ENCODE results near the gene FOXL1.

DNA sequence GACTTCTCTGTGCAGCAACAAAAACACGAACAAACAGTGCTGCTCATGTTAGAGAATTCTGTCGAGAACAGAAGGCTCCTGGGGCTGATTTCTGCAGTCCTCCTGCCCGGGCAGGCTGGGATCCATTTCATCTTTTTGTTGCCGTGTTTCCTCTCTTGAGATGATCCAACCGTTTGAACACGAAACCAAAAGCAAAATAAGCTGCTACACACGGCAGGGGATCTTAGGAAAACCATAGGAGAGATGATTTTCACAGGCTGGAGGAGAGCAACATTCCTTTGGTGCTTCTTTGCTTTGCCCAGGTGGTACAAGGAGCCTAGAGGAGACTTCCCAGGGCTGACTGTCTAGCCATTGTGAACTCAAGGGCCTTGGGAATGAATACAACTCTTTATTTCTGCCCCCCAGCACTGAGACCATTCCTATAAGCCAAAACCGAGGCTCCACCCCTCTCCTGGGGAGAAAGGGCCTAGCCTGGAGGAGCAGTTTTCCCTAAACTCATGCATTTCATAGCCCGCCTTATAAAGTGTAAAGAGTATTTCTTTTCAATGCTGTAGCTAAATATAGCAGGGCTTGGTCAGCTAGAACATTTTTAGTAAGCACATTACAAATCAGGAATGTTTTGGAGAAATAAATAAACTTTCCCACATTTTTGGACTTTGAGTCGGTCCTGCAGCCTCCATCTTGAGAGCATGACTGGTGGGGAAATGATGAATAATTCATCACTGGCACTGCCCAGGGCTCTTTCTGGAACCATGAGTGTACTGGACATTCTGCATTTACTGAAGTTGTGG is 7.7 kb downstream of the FOXL1 start:
- TF ChIP-seq, protein P1, sequence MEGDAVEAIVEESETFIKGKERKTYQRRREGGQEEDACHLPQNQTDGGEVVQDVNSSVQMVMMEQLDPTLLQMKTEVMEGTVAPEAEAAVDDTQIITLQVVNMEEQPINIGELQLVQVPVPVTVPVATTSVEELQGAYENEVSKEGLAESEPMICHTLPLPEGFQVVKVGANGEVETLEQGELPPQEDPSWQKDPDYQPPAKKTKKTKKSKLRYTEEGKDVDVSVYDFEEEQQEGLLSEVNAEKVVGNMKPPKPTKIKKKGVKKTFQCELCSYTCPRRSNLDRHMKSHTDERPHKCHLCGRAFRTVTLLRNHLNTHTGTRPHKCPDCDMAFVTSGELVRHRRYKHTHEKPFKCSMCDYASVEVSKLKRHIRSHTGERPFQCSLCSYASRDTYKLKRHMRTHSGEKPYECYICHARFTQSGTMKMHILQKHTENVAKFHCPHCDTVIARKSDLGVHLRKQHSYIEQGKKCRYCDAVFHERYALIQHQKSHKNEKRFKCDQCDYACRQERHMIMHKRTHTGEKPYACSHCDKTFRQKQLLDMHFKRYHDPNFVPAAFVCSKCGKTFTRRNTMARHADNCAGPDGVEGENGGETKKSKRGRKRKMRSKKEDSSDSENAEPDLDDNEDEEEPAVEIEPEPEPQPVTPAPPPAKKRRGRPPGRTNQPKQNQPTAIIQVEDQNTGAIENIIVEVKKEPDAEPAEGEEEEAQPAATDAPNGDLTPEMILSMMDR (IDR thresholded peaks at IDR 0.05), result no peak
- no peak for TF ChIP-seq POLR2AphosphoS5 (IDR thresholded peaks at IDR 0.05; ENCODE audit: low read depth, low read length)
